OCI-LY7 (cell line): ENCODE results near the gene ELN.

Experiments used
- CTCF ChIP-seq: fragments of 200-600 bp; sonication (generic); conservative IDR thresholded peaks from 2 replicates; pipeline ENCODE4 v1.5.1; 2014; ENCODE audit warnings: mild to moderate bottlenecking, antibody characterized with exemption, low read length, moderate library complexity, mixed read lengths
- EZH2phosphoT487 ChIP-seq: fragments of 200-600 bp; sonication (generic); IDR thresholded peaks from 2 replicates; pipeline ENCODE4 v1.6.1; 2018; ENCODE audit warnings: low read depth, borderline replicate concordance, mild to moderate bottlenecking, mixed run types, antibody characterized with exemption, low read length, moderate library complexity, mixed read lengths

GRCh38 chr7:74023092-74023536, 4.9 kb upstream of the ELN start:
- TF ChIP-seq CTCF, result no peak
- no peak for TF ChIP-seq EZH2phosphoT487
